Choroid plexus epithelial cell (primary cell): ENCODE data around the gene CELF6.

Source experiments
- DNase-seq: peaks from one replicate; pipeline ENCODE4 v3.0.0-alpha.2; 2010; ENCODE audit warnings: low read depth
- H3K4me3 ChIP-seq: 2 replicates; pipeline ENCODE4 v1.5.1; 2011; ENCODE audit warnings: low read depth, mild to moderate bottlenecking, control low read depth, low read length, moderate library complexity
- TF ChIP-seq, protein P1 (sequence below): conservative IDR thresholded peaks from 2 replicates; pipeline ENCODE4 v1.5.1; 2011; ENCODE audit warnings: low read depth, mild to moderate bottlenecking, control low read depth, inconsistent platforms, low read length, moderate library complexity

Gene CELF6

DNA sequence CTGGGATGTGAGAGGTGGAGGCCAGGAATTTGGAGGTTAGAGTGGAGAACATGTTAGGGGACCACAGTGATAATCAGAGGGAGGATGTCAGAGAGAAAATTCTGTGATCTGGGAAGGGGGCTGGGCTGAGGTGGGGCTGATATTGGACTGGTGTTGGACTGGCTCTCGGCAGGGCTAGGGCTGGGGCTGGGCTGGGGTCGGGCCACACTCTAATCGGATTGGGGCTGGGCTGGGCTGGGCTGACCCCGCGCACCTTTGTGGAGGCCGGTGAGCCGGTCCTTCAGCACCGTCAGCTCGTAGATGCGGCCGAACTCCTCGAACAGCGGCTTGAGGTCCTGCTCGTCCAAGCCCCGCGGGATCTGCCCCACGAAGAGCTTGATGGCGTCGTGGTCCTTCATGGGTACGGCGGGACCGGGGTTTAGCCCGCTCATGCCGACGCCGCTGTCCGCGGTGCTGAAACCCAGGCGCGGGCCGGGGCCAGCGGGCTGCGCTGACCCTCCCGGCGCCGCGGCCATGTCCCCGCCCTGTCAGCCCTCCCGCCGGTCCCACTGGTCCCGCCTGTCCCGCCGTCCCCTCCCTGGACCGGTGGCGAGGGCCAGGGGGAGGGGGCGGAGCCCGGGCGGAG lies 485 bp downstream of the CELF6 start:
- peak overlapping the region; percentile 62 for H3K4me3 ChIP-seq
- peak; percentile 49 for DNase-seq
- TF ChIP-seq, protein P1, sequence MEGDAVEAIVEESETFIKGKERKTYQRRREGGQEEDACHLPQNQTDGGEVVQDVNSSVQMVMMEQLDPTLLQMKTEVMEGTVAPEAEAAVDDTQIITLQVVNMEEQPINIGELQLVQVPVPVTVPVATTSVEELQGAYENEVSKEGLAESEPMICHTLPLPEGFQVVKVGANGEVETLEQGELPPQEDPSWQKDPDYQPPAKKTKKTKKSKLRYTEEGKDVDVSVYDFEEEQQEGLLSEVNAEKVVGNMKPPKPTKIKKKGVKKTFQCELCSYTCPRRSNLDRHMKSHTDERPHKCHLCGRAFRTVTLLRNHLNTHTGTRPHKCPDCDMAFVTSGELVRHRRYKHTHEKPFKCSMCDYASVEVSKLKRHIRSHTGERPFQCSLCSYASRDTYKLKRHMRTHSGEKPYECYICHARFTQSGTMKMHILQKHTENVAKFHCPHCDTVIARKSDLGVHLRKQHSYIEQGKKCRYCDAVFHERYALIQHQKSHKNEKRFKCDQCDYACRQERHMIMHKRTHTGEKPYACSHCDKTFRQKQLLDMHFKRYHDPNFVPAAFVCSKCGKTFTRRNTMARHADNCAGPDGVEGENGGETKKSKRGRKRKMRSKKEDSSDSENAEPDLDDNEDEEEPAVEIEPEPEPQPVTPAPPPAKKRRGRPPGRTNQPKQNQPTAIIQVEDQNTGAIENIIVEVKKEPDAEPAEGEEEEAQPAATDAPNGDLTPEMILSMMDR: no peak

DNA sequence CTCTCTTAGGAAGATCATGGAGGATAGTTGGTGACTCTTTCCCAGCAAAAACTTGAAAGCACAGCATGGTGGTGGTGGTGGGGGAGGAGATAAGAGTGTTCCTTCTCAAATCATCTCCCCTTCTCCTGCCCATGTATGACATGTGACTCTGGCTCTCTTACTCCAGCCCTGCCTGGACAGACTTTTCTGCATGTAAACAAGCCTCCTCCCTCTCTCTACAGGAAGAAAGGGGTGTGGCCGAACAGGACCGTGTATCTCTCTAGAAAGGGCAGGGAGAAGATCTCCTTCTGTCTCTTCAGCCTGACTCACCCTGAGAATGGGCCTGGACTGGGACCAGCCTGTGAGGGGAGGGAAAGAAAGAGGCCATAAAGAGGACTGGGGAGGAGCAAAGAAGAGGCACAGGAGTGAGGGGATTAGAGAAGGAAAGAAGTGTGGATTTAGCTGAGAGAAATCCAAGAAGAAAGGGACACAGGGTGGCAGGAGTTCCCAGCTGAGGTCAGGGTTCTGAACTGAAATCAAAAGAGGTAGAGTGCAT lies 1.5 kb downstream of the CELF6 start:
- H3K4me3 ChIP-seq: no peak overlapping the region
- DNase-seq: no peak
- TF ChIP-seq, protein P1: no peak

- TF ChIP-seq, protein P1: no peak
- DNase-seq: no peak
- no peak overlapping the region for H3K4me3 ChIP-seq
Measured at GRCh38 chr15:72315706-72316370, 4.1 kb downstream of the CELF6 start.

DNA sequence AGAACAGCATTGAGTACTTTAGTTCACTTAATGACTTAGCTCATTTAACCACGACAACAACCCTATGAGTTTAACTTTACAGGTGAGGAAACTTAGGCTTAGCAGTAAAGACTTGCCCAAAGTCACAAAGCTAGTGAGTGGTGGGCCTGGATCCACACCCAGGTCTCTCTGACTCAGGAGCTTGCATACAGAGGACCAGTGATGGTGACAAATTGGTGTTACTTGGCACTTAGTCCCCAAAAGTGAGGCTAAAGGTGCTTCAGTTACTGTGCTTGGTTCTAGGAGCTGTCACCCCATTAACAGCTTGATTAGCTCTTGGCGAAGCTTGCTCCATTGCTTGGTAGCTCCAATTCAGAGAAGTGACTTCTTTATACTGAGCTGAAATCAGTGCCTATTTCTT lies 6.1 kb downstream of the CELF6 start:
- no peak overlapping the region for H3K4me3 ChIP-seq
- TF ChIP-seq, protein P1: no peak
- no peak for DNase-seq

DNA sequence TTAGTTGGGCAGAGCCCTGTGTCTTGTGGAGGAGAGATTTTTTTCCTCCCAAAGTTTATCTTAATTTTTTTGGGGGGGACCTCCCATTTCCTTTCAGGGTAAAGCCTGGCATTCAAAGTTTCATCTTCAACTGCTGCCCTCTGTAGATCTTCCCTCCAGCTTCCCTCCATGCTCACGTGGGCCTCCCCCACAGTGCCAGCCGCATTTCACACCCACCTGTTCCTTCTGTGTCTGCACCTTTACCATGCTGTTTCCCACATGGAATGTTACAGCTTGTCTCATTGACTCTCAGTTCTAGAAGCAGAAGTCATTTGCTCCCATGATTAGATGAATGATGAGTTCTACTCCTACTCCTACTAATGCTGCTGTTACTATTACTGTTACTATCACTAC lies 6.5 kb downstream of the CELF6 start:
- H3K4me3 ChIP-seq: no peak overlapping the region
- TF ChIP-seq, protein P1: no peak
- DNase-seq: no peak

- no peak overlapping the region for H3K4me3 ChIP-seq
- TF ChIP-seq, protein P1: peak; percentile 89
- DNase-seq: peak; percentile 77
Measured at GRCh38 chr15:72312605-72313447, 7.1 kb downstream of the CELF6 start.
